Activated CD4-positive, alpha-beta memory T cell treated with anti-CD3 and anti-CD28 coated beads for 36 hours (primary cell): ENCODE results near the gene COA7. TPM values are rescaled to one million over a fixed set of nuclear protein-coding genes. Genes with fewer than 3 reads are reported as not detected.

Experiments
- CTCF ChIA-PET: fragments of 350-600 bp; sonication (Branson Sonifier 250); formaldehyde crosslinking; loops from one replicate; lab custom pipeline; 2021; ENCODE audit warnings: antibody characterized with exemption, inconsistent platforms; lab: Charles Lee
- POLR2A ChIA-PET: fragments of 350-600 bp; sonication (Branson Sonifier 250); formaldehyde crosslinking; loops from one replicate; lab custom pipeline; 2021; ENCODE audit warnings: antibody characterized with exemption; lab: Charles Lee
- DNase-seq: peaks from one replicate; pipeline ENCODE4 v3.0.0-alpha.2; 2020
- H3K27ac Mint-ChIP-seq: one replicate; pipeline ENCODE4 v1.8.0; 2021; ENCODE audit warnings: mixed read lengths
- H3K27me3 Mint-ChIP-seq: one replicate; pipeline ENCODE4 v1.8.0; 2021; ENCODE audit warnings: mixed read lengths
- H3K36me3 Mint-ChIP-seq: one replicate; pipeline ENCODE4 v1.8.0; 2021; ENCODE audit warnings: mixed read lengths
- H3K4me1 Mint-ChIP-seq: one replicate; pipeline ENCODE4 v1.8.0; 2021; ENCODE audit warnings: low read depth, mixed read lengths
- H3K4me3 Mint-ChIP-seq: one replicate; pipeline ENCODE4 v1.8.0; 2021; ENCODE audit warnings: mild to moderate bottlenecking, mixed read lengths
- H3K9me3 Mint-ChIP-seq: one replicate; pipeline ENCODE4 v1.8.0; 2021; ENCODE audit warnings: mixed read lengths
- intact Hi-C: fragments of 100-400 bp; cut with micrococcal nuclease; formaldehyde crosslinking; loops from one replicate; pipeline ENCODE4 v1.15.1; 2023
- total RNA-seq, 2 experiments: library from RNA; stranded (reverse); gene quantifications; one replicate each; pipeline ENCODE4 v1.2.3, GENCODE V29; 2021

The COA7 gene
- total RNA-seq, 2 experiments from 2014 or later = 17.9 to 18.7 TPM

- Mint-ChIP-seq H3K36me3 (peaks cover 8% of the 10 kb centered on the region), H3K4me1 (peaks cover 6% of the 10 kb centered on the region), H3K4me3 (no peak overlapping the region), H3K9me3 (no peaks in the 10 kb centered on the region), H3K27ac (no peak overlapping the region), H3K27me3 (no peaks in the 10 kb centered on the region)
- ChIA-PET CTCF (no interaction called here), POLR2A (no interaction called here)
- DNase-seq = no peak
- intact Hi-C loops = no loop called here
Observed at GRCh38 chr1:52679048-52679447, 19.1 kb downstream of the COA7 start.

GRCh38 chr1:52677076-52677806 is 20.9 kb downstream of the COA7 start:
- H3K36me3 Mint-ChIP-seq = no peaks in the 10 kb centered on the region
- DNase-seq = no peak
- POLR2A ChIA-PET = no interaction called here
- no peak overlapping the region for H3K27ac Mint-ChIP-seq
- H3K4me3 Mint-ChIP-seq = no peak overlapping the region
- no peaks in the 10 kb centered on the region for H3K9me3 Mint-ChIP-seq
- no peaks in the 10 kb centered on the region for H3K27me3 Mint-ChIP-seq
- intact Hi-C loops = no loop called here
- H3K4me1 Mint-ChIP-seq = peaks cover 9% of the 10 kb centered on the region
- CTCF ChIA-PET = interaction anchor here (1.4 kb wide), 1 partner anchor 10 kb away, joined by 5 read pairs; no protein-coding TSS in a partner anchor

DNA sequence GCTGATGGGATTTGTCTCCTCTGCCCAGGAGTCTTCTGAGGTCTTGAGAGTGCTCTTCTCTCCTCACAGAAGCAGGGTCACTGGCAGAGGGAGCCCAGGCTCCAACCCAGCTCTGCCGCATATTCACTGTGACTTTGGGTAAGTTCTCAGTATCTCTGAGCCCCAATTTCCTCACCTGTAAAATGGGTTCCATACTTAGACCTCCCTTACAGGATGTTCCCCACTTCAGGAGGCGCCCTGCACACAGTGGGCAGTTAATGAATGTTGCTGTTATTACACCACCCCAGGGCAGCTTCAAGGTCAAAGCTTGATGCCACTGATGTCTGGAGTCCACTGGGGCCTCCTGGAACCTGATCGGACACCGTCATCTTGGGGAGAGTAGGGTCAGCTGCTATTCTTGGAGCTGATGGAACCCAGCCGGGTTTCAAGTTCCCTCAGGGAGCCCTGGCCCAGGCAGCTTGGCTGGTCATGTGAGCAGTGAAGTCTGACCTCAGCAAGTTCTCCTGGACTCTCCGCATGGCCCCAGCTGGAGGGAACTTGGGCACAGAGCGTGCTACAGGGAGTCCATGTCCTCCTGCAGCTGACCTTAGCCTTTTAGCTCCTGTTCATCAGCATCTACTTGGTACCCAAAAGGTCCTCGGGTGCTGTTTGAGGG is 21.8 kb downstream of the COA7 start:
- no peak overlapping the region for H3K27ac Mint-ChIP-seq
- H3K9me3 Mint-ChIP-seq = no peaks in the 10 kb centered on the region
- no peaks in the 10 kb centered on the region for H3K27me3 Mint-ChIP-seq
- no peak for DNase-seq
- CTCF ChIA-PET = interaction anchor here (1.4 kb wide), 1 partner anchor 11 kb away, joined by 5 read pairs; no protein-coding TSS in a partner anchor
- H3K4me3 Mint-ChIP-seq = no peak overlapping the region
- peaks cover 9% of the 10 kb centered on the region for H3K4me1 Mint-ChIP-seq
- intact Hi-C loops = no loop called here
- POLR2A ChIA-PET = no interaction called here
- H3K36me3 Mint-ChIP-seq = no peaks in the 10 kb centered on the region

GRCh38 chr1:52674497-52675384 is 23.4 kb downstream of the COA7 start:
- Mint-ChIP-seq H3K27ac (no peak overlapping the region), H3K27me3 (no peaks in the 10 kb centered on the region), H3K9me3 (no peaks in the 10 kb centered on the region), H3K36me3 (no peaks in the 10 kb centered on the region), H3K4me1 (peaks cover 9% of the 10 kb centered on the region), H3K4me3 (no peak overlapping the region)
- DNase-seq = no peak
- POLR2A ChIA-PET = no interaction called here
- intact Hi-C loops = no loop called here
- CTCF ChIA-PET = interaction anchor here (1.5 kb wide), 1 partner anchor 11 kb away, joined by 7 read pairs; no protein-coding TSS in a partner anchor

DNA sequence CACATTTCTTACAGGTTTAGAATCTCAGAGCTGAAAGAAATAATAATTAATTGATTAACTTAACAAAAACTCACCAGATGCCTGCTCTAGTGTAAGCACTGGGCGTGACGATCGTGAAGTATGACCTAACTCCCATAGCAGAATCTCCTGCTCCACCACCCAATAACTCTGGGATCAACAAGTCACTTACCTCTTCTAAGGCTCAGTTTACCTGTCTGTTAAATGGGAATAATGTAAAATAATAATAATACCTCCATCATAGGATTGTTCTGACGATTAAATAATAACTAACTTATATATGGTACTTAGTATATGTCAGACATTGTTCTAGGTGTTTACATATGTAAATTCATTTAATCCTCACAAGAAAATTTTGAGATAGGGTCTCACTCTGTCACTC is 24.6 kb downstream of the COA7 start:
- POLR2A ChIA-PET = no interaction called here
- Mint-ChIP-seq H3K4me3 (no peak overlapping the region), H3K27me3 (no peaks in the 10 kb centered on the region), H3K36me3 (peaks cover 3% of the 10 kb centered on the region), H3K27ac (no peak overlapping the region), H3K4me1 (peaks cover 9% of the 10 kb centered on the region), H3K9me3 (no peaks in the 10 kb centered on the region)
- no peak for DNase-seq
- CTCF ChIA-PET = no interaction called here
- intact Hi-C loops = no loop called here

- no peak for DNase-seq
- ChIA-PET POLR2A (no interaction called here), CTCF (no interaction called here)
- Mint-ChIP-seq H3K4me3 (no peak overlapping the region), H3K36me3 (peaks cover 3% of the 10 kb centered on the region), H3K9me3 (no peaks in the 10 kb centered on the region), H3K4me1 (peaks cover 9% of the 10 kb centered on the region), H3K27me3 (no peaks in the 10 kb centered on the region), H3K27ac (no peak overlapping the region)
- intact Hi-C loops = no loop called here
Observed at GRCh38 chr1:52672946-52673345, 25.2 kb downstream of the COA7 start.

GRCh38 chr1:52670604-52671003 is 27.5 kb downstream of the COA7 start:
- Mint-ChIP-seq H3K9me3 (no peaks in the 10 kb centered on the region), H3K4me3 (no peak overlapping the region), H3K27me3 (no peaks in the 10 kb centered on the region), H3K27ac (no peak overlapping the region), H3K36me3 (peaks cover 3% of the 10 kb centered on the region), H3K4me1 (peaks cover 13% of the 10 kb centered on the region)
- DNase-seq = no peak
- intact Hi-C loops = no loop called here
- CTCF ChIA-PET = interaction anchor here (1.3 kb wide), 1 partner anchor 15 kb away, joined by 3 read pairs; no protein-coding TSS in a partner anchor
- POLR2A ChIA-PET = no interaction called here

DNA sequence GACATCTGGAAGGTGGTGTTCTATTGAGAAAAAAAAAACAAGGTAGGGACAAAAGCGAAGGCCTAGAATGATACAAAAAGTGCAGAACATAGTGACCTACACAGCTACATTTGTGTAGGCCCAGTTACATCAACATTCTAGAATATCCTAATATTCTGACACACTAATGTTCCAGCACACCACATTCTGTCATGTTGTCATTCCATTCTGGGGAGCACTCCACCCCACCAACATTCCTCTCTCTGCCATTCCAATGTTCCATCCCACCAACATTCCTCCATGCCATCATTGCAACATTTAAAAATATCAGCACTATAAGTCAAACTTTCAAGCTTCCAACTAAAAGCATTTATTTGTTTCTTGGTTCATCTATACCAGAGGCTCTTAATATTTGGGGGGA is 28.5 kb downstream of the COA7 start:
- Mint-ChIP-seq H3K4me3 (no peak overlapping the region), H3K9me3 (no peaks in the 10 kb centered on the region), H3K27ac (no peak overlapping the region), H3K36me3 (peaks cover 3% of the 10 kb centered on the region), H3K4me1 (peaks cover 11% of the 10 kb centered on the region), H3K27me3 (no peaks in the 10 kb centered on the region)
- ChIA-PET CTCF (interaction anchor here (0.7 to 1.7 kb wide), 2 partner anchors 16 to 602 kb away, joined by 4 to 7 read pairs; no protein-coding TSS in a partner anchor), POLR2A (no interaction called here)
- intact Hi-C loops = no loop called here
- no peak for DNase-seq

DNA sequence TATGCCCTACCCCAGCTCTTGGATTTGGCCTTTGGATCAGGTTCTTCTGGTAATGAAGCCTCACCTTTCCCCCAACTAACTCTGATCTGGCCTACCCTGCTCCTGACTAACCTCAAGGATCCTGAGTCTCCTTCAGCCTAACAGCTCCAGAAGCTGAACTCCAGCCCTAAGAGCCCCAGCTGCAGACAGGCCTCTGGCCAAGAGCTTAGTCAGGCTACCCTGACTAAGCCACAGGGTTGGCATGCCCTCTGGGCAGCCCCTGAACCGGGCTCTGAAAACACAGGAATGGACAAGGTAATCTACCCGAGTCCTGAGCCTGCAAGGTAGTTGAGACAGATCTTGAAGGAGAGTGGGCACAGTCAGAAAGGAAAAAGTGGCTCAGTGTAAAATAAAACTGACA is 29.4 kb downstream of the COA7 start:
- POLR2A ChIA-PET = no interaction called here
- Mint-ChIP-seq H3K9me3 (no peaks in the 10 kb centered on the region), H3K4me3 (no peak overlapping the region), H3K36me3 (peaks cover 4% of the 10 kb centered on the region), H3K4me1 (peaks cover 4% of the 10 kb centered on the region), H3K27ac (no peak overlapping the region), H3K27me3 (no peaks in the 10 kb centered on the region)
- DNase-seq = no peak
- intact Hi-C loops = no loop called here
- CTCF ChIA-PET = interaction anchor here (0.6 to 1.7 kb wide), 3 partner anchors 17 to 601 kb away, joined by 3 to 7 read pairs (median 4); no protein-coding TSS in a partner anchor

GRCh38 chr1:52667984-52668383 is 30.2 kb downstream of the COA7 start:
- H3K36me3 Mint-ChIP-seq = peaks cover 4% of the 10 kb centered on the region
- H3K27ac Mint-ChIP-seq = no peak overlapping the region
- POLR2A ChIA-PET = no interaction called here
- H3K27me3 Mint-ChIP-seq = no peaks in the 10 kb centered on the region
- H3K4me1 Mint-ChIP-seq = peaks cover 4% of the 10 kb centered on the region
- intact Hi-C loops = no loop called here
- no peak overlapping the region for H3K4me3 Mint-ChIP-seq
- CTCF ChIA-PET = interaction anchor here (0.6 to 1.7 kb wide), 3 partner anchors 18 to 244 kb away, joined by 3 to 7 read pairs (median 3); no protein-coding TSS in a partner anchor
- no peak for DNase-seq
- H3K9me3 Mint-ChIP-seq = no peaks in the 10 kb centered on the region

DNA sequence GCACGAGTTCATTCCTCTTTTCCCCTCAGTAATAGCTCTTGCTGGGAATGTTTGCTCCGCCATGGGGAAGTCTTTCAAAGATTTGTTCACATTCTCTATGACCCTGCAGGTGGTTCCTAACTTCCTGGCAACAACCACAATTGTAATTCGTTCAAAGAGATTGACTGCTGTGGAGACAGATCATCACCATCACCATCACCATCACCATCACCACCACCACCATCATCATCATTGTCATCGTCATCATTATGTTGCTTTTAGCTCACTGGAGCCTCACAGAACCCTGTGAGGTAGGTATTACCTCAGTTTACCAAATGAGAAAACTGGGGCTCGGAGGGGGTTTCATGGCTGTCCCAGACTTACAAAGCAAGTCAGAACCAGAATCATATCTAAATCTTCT is 30.9 kb downstream of the COA7 start:
- CTCF ChIA-PET = interaction anchor here (0.7 to 1.7 kb wide), 4 partner anchors 19 to 263 kb away, joined by 3 to 6 read pairs (median 4); partner anchors contain the start of genes ORC1 and PRPF38A
- POLR2A ChIA-PET = no interaction called here

More for the DNA sequence above, 30.9 kb downstream of the COA7 start:
- Mint-ChIP-seq H3K4me1 (peaks cover 4% of the 10 kb centered on the region), H3K9me3 (no peaks in the 10 kb centered on the region), H3K27me3 (no peaks in the 10 kb centered on the region), H3K4me3 (no peak overlapping the region), H3K36me3 (peaks cover 4% of the 10 kb centered on the region), H3K27ac (no peak overlapping the region)
- DNase-seq = no peak
- intact Hi-C loops = no loop called here
